Measurements from ENCODE around the gene PRDX1.
"Not testable (repeated sequence)": the region's sequence is repeated elsewhere in the genome, so short reads cannot be mapped to it uniquely, and the experiment has no call there.

Gene PRDX1

GRCh38 chr1:45503462-45504360 is 18.0 kb downstream of the PRDX1 start:
- no peak for DNase-seq (ENCODE audit: low spot score)

GRCh38 chr1:45501505-45501859 is 20.2 kb downstream of the PRDX1 start:
- DNase-seq (ENCODE audit: low spot score): no peak

- no peak for DNase-seq (ENCODE audit: low spot score)
Measured at GRCh38 chr1:45499415-45499769, 22.3 kb downstream of the PRDX1 start.

- DNase-seq (ENCODE audit: low spot score): no peak
Measured at GRCh38 chr1:45498279-45498678, 23.4 kb downstream of the PRDX1 start.

- peak; percentile 56 for DNase-seq (ENCODE audit: low spot score)
Measured at GRCh38 chr1:45493116-45493697, 28.5 kb downstream of the PRDX1 start.

GRCh38 chr1:45492691-45493090 is 29.0 kb downstream of the PRDX1 start:
- DNase-seq (ENCODE audit: low spot score): no peak

- no peak for DNase-seq (ENCODE audit: low spot score)
Measured at GRCh38 chr1:45491487-45492260, 30.0 kb downstream of the PRDX1 start.

- peak; percentile 99 for DNase-seq (ENCODE audit: low spot score)
Measured at GRCh38 chr1:45490626-45491486, 30.8 kb downstream of the PRDX1 start, which contains the start of gene TESK2. Gene TESK2, minus strand, starts transcription at chr1:45491163. Its CDS starts 33,378 bp downstream, at chr1:45457785.

- DNase-seq (ENCODE audit: low spot score): no peak
Measured at GRCh38 chr1:45490121-45490625, 31.5 kb downstream of the PRDX1 start.

- DNase-seq (ENCODE audit: low spot score): peak; percentile 28
Measured at GRCh38 chr1:45489379-45489778, 32.3 kb downstream of the PRDX1 start.

- no peak for DNase-seq (ENCODE audit: low spot score)
Measured at GRCh38 chr1:45488666-45489377, 32.9 kb downstream of the PRDX1 start.

GRCh38 chr1:45485949-45486348 is 35.7 kb downstream of the PRDX1 start:
- DNase-seq (ENCODE audit: low spot score): no peak

GRCh38 chr1:45479039-45479748 is 42.5 kb downstream of the PRDX1 start:
- no peak for DNase-seq (ENCODE audit: low spot score)

GRCh38 chr1:45478121-45478814 is 43.4 kb downstream of the PRDX1 start:
- DNase-seq (ENCODE audit: low spot score): no peak

GRCh38 chr1:45477646-45478045 is 44.0 kb downstream of the PRDX1 start:
- no peak for DNase-seq (ENCODE audit: low spot score)

GRCh38 chr1:45474194-45474593 is 47.5 kb downstream of the PRDX1 start:
- not testable (repeated sequence) for DNase-seq (ENCODE audit: low spot score)

- no peak for DNase-seq (ENCODE audit: low spot score)
Measured at GRCh38 chr1:45473302-45473701, 48.4 kb downstream of the PRDX1 start.

- no peak for DNase-seq (ENCODE audit: low spot score)
Measured at GRCh38 chr1:45470306-45470798, 51.3 kb downstream of the PRDX1 start.

- not testable (repeated sequence) for DNase-seq (ENCODE audit: low spot score)
Measured at GRCh38 chr1:45467353-45467752, 54.3 kb downstream of the PRDX1 start.

Measured in activated CD4-positive, alpha-beta T cell treated with anti-CD3 and anti-CD28 coated beads, Interleukin-2, Interleukin-4, amounts not matched to agents 100 ng/mL and 50 ng/mL, durations not matched to agents 16 hours and 8 hours (primary cell).